NCI-H510A (cell line): ENCODE data around the gene GRAMD2B.

Experiments used
- DNase-seq: peaks from one replicate; lab custom pipeline; 2025; lab: John Stamatoyannopoulos, UW

GRAMD2B gene

GRCh38 chr5:126480824-126481223, 57.6 kb downstream of the GRAMD2B start:
- DNase-seq, result no peak

DNA sequence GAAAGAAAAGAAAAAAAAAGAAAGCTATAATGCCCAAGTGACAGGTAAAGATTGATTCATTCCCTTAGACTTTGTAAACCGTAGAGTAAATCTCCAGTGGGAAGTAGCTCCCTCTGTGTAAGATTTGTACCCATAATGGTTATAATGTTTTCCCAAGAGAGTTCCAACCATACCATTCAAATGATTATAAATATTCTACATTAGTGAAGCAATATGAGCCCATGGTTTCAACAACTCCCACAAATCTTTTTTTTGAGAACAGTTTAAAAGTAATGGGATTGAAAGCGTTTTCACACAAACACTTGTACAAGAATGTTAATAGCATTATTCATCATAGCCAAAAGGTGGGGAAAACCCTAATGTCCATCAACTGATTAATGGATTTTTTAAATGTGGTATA, 58.0 kb downstream of the GRAMD2B start:
- DNase-seq, result no peak

GRCh38 chr5:126482591-126482990, 59.4 kb downstream of the GRAMD2B start:
- DNase-seq, result no peak

- no peak for DNase-seq
Observed at GRCh38 chr5:126483156-126483555, 59.9 kb downstream of the GRAMD2B start.

DNA sequence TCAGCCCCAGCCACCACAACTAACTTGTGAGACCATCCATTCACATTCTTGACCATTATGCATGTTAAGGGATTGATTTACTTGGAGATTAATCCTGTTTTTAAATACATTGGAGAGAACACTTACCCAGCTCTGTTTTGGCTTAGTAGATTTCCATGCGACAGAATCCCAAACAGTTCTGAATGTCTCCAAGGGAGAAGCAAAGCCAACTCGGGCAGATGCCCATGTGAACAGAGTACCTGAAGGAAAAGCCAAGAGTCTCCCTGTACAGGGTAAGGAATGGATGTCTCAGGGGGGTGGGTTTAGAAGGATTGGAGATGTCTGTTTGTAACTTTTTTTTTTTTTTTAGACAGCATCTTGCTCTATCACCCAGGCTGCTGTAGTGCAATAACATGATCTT, 61.0 kb downstream of the GRAMD2B start:
- no peak for DNase-seq

GRCh38 chr5:126486332-126486731, 63.1 kb downstream of the GRAMD2B start:
- DNase-seq, result no peak

DNA sequence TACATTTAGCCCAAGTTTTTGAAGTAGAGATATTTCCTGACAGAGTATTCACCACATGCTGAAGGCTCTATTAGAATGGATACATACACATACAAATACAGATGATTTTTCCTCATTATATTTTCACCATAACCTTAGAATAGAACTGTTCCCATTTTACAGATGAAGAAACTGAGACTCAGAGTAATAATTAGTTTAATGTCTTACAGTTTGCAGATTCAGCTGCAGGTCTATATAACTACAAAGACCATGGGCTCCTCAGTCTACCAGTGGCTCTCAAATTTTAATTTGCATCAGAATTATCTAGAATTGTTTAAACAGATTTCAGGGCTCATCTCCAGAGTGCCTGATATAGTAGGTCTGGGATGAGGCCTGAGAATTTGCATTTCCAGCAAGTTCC, 64.4 kb downstream of the GRAMD2B start:
- DNase-seq, result no peak

DNA sequence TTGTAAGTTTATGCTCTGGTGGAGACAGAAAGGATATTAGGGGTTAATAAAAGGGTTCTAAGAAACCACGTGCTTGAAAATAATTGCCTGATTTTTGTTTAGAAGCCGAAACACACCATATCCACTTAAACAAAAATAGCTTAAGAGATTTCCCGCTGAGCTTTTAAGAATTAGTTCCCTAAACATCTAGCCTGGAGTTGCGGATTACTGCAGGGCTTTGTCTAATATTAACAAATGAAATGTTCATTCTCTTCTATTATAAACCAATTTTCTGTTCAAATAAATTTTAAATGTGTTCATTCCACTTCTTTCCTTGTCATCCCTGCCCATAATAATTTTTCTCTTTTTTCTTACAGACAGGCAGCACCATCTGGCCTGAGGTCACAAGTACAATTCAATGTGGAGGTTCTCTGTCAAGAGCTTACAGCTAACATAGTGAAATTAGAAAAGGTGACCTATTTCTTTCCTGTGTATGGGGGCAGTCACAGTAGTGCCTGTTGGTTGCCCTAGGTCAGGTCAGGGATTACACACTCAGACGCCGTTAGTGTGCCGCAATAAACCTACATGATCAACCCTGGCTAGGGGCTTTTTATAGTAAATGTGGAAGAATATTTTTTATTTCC, 65.3 kb downstream of the GRAMD2B start:
- DNase-seq, result no peak

GRCh38 chr5:126490167-126490940, 67.1 kb downstream of the GRAMD2B start:
- no peak for DNase-seq

- DNase-seq, result no peak
Observed at GRCh38 chr5:126492939-126493338, 69.7 kb downstream of the GRAMD2B start.

- DNase-seq, result no peak
Observed at GRCh38 chr5:126494393-126494792, 71.2 kb downstream of the GRAMD2B start.

- DNase-seq, result no peak
Observed at GRCh38 chr5:126497506-126497905, 74.3 kb downstream of the GRAMD2B start.

DNA sequence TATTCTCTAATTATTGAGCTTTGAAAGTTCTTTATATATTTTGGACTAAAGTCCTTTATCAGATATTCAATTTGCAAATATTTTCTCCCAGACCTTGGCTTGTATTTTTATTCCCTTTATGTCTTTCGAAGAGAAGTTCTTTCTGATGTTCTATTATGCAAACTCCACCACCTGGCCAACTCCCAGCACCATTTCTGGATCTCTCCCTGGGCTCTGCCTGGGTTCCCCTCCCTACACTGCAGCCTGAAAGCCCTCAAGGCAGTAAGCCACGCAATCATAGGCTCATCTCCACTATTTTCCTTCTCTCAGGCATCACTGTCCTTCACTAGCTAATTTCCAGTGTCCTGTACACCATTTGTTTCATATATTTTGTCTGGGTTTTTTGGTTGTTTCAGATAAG, 76.1 kb downstream of the GRAMD2B start:
- DNase-seq, result no peak

GRCh38 chr5:126499853-126500342, 76.7 kb downstream of the GRAMD2B start:
- no peak for DNase-seq

DNA sequence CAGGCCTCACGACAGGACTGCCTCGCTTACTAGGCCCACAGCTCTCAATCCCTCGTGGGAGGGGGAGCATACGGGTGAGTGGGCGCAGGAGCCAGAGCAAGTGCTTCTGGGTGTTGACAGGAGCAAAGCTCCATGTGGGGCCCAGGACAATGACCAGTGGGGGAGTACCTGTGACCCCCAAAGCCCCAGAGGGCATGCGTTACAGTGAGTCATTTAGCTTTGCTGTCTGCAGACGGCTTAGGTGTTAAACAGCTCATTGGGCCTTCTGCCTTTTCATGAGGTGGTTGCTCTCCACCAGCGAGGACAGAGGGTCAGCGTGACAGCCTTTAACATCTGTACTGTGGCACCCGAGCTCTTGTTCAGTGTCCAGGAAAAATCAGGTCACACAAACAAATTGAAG, 78.2 kb downstream of the GRAMD2B start:
- DNase-seq, result no peak

- DNase-seq, result no peak
Observed at GRCh38 chr5:126503602-126504104, 80.4 kb downstream of the GRAMD2B start.

GRCh38 chr5:126506079-126506478, 82.9 kb downstream of the GRAMD2B start:
- no peak for DNase-seq

GRCh38 chr5:126508251-126508961, 85.2 kb downstream of the GRAMD2B start:
- DNase-seq, result no peak

GRCh38 chr5:126508962-126509279, 85.7 kb downstream of the GRAMD2B start:
- no peak for DNase-seq

- no peak for DNase-seq
Observed at GRCh38 chr5:126509339-126509738, 86.1 kb downstream of the GRAMD2B start.

- DNase-seq, result no peak
Observed at GRCh38 chr5:126511961-126512360, 88.8 kb downstream of the GRAMD2B start.

DNA sequence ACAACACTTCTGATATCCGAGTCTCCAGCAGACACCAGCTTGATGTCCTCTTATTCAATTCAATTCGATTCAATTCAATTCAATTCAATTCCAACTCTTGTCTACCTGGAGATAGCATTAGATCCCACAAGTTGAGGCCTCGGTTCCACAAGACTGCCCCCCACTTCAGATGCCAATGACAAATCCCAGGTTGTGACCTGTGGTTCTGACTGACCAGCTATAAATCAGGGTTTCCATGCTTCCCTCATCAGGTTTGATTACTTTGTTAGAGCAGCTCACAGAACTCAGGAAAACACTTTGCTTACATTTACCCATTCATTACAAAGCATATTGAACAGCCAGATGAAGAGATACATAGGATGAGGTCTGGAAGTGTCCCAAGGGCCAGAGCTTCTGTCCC, 89.2 kb downstream of the GRAMD2B start:
- DNase-seq, result no peak

GRCh38 chr5:126513302-126513701, 90.1 kb downstream of the GRAMD2B start:
- no peak for DNase-seq
